Measurements from ENCODE around the gene STK32B. TPM values are rescaled to one million over a fixed set of nuclear protein-coding genes. Genes with fewer than 3 reads are reported as not detected.

The STK32B gene
- total RNA-seq, 3 donors from 2014 or later = 2.2 to 5.0 (median 4.6) TPM

- no peak overlapping the region for H3K4me3 ChIP-seq
- DNase-seq (ENCODE audit: low spot score in 2 of 2) = no peak
- H3K27ac ChIP-seq = no peak overlapping the region
- H3K4me1 ChIP-seq = no peaks in the 10 kb centered on the region
- no peaks in the 10 kb centered on the region for H3K36me3 ChIP-seq
- no peaks in the 10 kb centered on the region for H3K9me3 ChIP-seq
- TF ChIP-seq POLR2AphosphoS5 (IDR thresholded peaks at IDR 0.05) (no peak), CTCF (IDR thresholded peaks at IDR 0.05) (no peak), POLR2A (IDR thresholded peaks at IDR 0.05) (no peak)
- intact Hi-C loops (cut with DNase I; ENCODE audit: low total_unique reads) = no loop called here
- no peaks in the 10 kb centered on the region for H3K27me3 ChIP-seq
Observed at GRCh38 chr4:5158825-5159224, 107.5 kb downstream of the STK32B start.

GRCh38 chr4:5160668-5161067 lies 109.4 kb downstream of the STK32B start:
- no peaks in the 10 kb centered on the region for H3K27me3 ChIP-seq
- H3K27ac ChIP-seq = no peak overlapping the region
- H3K4me1 ChIP-seq = no peaks in the 10 kb centered on the region
- DNase-seq (ENCODE audit: low spot score in 2 of 2) = no peak
- intact Hi-C loops (cut with DNase I; ENCODE audit: low total_unique reads) = no loop called here
- no peak for TF ChIP-seq POLR2AphosphoS5 (IDR thresholded peaks at IDR 0.05)
- TF ChIP-seq POLR2A (IDR thresholded peaks at IDR 0.05) = no peak
- no peak for TF ChIP-seq CTCF (IDR thresholded peaks at IDR 0.05)
- no peaks in the 10 kb centered on the region for H3K36me3 ChIP-seq
- H3K9me3 ChIP-seq = no peaks in the 10 kb centered on the region
- no peak overlapping the region for H3K4me3 ChIP-seq

- TF ChIP-seq POLR2A (IDR thresholded peaks at IDR 0.05) = no peak
- no peak for TF ChIP-seq CTCF (IDR thresholded peaks at IDR 0.05)
- TF ChIP-seq POLR2AphosphoS5 (IDR thresholded peaks at IDR 0.05) = no peak
- intact Hi-C loops (cut with DNase I; ENCODE audit: low total_unique reads) = no loop called here
- Histone ChIP-seq H3K27ac (no peak overlapping the region), H3K36me3 (no peaks in the 10 kb centered on the region), H3K9me3 (peaks cover 0 to 2% of the 10 kb centered on the region in 2 donors), H3K4me1 (no peaks in the 10 kb centered on the region), H3K27me3 (no peaks in the 10 kb centered on the region), H3K4me3 (no peak overlapping the region)
- DNase-seq (ENCODE audit: low spot score in 2 of 2) = no peak
Observed at GRCh38 chr4:5162909-5163508, 111.7 kb downstream of the STK32B start.

- intact Hi-C loops (cut with DNase I; ENCODE audit: low total_unique reads) = no loop called here
- Histone ChIP-seq H3K27ac (no peak overlapping the region), H3K36me3 (no peaks in the 10 kb centered on the region), H3K4me1 (no peaks in the 10 kb centered on the region), H3K4me3 (no peak overlapping the region), H3K27me3 (no peaks in the 10 kb centered on the region), H3K9me3 (peaks cover 0 to 2% of the 10 kb centered on the region in 2 donors)
- DNase-seq (ENCODE audit: low spot score in 2 of 2) = no peak
- TF ChIP-seq POLR2AphosphoS5 (IDR thresholded peaks at IDR 0.05) = no peak
- no peak for TF ChIP-seq CTCF (IDR thresholded peaks at IDR 0.05)
- TF ChIP-seq POLR2A (IDR thresholded peaks at IDR 0.05) = no peak
Observed at GRCh38 chr4:5164221-5164912, 113.1 kb downstream of the STK32B start.
